Measurements from ENCODE around the gene CD226.
A peak's percentile ranks its signal among the peaks of the same experiment; 100 is the strongest.
"Not testable (repeated sequence)": the region's sequence is repeated elsewhere in the genome, so short reads cannot be mapped to it uniquely, and the experiment has no call there.

CD226 gene

DNA sequence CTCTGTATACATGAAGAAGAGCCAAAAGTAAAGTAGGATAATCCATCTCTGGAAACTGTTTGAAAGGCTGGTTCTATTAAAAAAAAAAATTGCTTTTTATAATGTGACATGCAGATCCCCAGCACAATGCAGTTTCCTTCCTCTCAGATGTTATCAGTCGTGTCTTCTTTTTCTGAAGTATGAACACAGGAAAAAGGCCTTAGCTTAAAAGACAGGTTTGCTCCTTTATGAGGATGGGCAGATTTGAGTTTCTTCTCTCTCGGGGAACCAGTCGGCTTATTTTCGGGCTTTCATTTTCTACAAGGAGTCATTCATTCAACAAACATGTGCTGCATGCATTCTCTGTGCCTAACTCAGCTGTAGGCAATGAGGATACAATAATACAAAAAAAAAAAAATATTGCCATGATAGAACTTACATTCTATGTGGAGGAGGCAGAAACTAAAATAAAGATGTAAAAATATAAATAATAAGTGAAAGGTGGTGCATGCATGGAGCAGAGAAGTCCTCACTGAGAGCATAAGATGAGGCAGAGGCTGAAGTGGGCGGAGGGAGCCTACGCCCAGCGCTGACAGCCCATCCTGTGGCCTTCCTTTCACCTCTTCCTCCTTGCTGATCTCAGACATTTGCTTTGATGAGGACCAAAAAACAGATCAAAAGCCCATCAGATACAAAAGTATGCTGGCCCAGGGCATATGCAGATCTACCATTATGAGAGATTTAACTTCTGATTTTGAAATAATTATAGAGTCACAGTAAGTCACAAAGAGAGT is at the start of gene CD226:
CD226 (minus strand) TSS at position 513 of the 773 bp plus-strand sequence; CDS start at position 46, 467 bp downstream.
- DNase-seq: no peak

DNA sequence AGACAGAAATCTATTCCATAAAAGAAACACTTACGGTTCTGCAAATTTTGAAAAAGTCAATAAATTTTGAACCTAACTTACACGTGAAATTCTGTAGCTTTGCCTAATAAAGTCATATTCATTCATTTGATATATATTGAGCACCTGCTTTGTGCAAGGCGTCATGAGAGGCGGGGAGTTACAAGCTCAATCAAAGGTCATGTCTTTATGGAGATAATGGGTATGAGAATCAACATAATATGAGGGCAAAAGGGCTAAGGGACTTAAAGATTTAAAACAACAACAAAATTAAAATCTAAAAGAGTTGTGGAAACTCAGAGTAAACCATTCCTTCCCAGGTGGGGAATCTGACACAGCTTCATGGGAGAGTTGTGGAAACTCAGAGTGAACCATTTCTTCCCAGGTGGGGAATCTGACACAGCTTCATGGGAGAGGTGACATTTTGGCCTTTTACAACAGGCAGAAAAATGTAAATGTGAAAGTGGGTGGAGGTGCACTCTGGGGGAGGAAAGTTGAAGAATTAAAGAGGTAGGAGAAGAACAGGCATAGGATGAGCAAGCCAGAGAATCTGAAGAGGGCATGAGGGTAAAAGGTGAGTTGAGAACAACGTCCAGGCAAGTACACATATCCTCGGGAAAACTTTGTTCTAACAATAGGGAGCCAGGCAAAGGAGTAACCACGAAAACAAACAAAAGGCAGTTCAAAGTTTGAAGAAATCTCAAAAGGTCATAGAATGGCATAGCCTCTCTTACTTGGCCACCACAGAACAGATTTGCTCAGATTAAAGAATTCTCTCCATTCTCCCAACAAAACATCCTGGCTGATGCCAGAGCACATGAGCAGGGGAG is 49.5 kb upstream of the CD226 start:
- no peak for DNase-seq

DNA sequence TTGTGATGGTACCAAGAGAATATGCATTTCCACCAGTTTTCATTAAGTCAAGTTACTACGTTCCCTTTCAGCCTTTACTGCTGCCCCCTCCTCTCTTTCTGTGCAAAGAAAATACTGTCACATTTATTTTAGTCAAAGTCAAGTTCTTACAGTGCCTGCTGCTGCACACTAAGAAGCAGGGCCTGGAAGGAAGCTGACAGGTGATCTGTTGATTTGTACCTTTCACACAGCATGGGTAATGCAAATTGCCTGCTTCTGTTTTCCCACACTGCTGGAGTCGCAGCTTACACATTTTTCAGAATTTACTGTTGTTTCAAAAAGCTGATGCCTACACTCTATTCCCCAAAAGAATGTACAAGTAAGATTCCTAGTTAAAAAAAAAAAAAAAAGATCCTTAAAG is 48.7 kb upstream of the CD226 start:
- DNase-seq: no peak

DNA sequence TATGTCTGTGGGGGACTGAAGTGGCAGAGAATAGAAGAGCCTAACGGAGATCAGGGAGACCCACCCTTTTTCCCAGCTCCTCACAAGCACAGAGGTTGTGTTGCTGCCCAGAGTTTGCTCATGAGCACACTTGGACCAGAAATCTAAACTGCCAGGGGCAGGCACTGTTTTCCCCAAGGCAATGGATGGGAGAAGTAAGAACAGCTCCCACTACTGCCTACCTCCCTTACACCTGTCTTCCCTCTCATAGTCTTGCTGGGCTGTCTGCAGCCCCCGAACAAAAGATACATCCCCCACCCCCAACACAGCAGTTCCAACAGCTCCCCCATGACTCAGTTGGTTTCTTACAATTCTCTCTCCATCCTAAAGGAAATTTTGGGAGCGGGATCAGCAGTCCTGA is 48.1 kb upstream of the CD226 start:
- no peak for DNase-seq

DNA sequence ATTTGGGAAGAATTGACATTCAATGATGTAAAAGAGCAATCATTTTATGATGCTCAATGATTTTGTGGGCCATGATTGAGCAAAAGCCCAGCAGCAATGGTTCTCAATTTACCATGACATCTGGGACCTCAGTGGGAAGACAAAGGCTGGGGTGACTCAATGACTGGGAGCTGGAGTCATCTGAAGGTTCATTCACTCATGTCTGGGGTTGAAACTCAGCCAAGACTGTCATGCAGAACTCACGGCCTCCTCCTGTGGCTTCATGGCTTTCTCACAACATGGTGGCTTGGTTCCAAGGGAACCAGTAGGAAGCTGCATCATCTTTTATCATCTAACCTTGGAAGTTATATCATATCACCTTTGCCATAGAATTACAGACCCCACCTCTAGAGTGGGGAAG is 45.1 kb upstream of the CD226 start:
- DNase-seq: no peak

DNA sequence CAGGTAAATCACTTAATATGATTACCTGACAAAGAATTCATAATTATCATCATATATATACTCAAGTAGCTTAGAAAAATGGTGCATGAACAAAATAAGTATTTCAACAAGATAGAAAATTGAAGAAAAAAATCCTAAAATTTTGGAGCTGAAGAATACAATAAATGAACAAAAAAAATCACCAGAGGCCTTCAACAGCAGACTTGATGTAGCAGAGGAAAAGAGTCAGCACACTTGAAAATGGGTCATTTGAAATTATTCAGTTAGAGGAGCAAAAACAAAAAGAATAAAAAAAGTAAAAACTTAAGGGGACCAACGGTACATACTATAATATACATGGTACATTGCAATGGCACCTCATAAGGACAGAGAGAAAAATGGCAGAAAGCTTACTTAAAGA is 40.2 kb upstream of the CD226 start:
- no peak for DNase-seq

DNA sequence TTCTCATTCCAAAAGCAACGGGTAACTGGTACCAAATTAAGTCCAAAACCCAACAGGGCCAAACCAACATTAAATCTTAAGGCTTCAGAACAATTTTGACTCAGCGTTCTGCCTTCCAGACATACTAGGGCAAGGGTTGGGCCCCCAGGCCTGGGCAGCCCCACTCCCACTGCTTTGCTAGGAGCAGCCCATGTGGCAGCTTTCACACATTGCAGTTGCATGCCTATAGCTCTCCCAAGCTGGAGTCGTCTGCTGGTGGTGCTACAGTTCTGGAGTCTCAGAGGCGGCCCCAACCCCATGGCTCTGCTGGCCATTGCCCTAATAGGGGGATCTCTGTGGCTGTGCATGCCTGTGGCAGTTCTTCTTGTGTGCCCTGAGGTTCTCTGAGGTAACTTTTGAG is 37.6 kb upstream of the CD226 start:
- DNase-seq: no peak

DNA sequence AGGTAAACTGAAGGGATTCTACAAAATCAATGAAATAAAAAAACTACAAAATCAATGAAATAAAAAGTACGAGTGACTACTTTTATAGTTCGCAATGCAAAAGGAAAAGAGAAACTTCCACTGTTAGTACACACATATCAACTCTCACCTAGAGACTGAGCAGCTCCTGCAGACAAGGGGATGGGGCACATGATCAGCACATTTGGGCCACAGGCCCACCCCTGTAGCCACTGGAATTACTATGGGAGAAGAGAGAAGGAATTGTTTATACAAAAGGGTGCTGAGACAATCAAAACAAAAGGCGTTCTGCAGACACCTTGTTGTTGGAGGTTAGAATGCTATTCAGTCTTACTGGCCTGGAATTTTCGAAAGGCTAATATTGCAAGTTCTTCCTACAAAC is 34.7 kb upstream of the CD226 start:
- DNase-seq: no peak

DNA sequence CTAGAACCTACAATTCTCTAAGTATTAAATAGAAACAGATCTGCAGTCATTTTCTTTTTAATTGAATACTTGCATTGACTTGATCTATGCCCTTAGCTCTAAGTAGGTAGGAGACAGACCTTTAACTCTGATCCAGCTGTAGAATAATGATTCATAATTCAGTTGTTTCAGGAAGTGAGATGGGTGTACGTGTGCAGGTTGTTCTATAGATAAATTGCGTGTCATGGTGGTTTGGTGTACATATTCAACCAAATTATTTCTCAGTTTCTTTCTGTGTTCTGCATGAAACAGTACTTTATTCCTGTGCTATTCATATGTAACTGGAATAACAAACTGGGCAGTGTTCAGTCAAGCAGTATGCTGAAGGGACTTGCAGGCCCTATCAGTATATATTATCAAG is 34.3 kb upstream of the CD226 start:
- no peak for DNase-seq

DNA sequence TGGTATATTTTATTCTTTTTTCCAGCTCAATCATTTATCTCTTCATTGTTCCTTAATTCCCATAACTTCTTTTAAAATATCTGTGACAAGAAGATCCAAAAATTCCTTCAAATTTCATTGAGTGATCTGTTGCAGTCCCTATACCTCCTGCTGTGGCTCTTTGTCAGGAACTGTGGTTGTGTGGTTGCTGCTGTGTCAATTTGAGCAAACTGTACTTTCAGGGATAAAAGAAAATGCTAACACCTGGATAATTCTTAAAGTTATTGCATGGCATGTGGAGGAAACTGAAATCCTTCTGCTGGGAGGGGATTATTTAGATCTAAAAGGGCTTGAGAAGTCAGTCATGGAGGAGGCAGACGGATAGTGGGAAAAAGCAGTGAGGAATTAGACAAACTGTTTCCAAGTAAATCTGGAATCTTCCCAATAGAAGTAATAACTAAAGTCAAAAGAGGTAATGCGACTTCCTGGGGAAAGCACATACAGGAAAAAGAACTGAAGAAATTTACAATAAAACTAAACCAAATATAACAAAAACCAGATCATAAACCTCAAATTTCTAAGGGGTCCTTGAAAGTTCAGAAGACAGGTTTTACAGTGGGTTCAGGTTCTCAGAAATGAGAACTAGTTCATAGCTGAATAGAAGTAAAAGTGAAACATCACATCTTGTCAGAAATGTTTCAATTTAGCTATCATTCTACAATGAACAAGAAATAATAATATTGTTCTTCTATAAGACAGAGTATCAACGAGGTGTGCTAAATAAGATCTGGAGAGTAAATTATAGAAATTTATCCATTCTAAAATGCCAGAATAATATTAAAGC is 33.5 kb upstream of the CD226 start:
- no peak for DNase-seq

DNA sequence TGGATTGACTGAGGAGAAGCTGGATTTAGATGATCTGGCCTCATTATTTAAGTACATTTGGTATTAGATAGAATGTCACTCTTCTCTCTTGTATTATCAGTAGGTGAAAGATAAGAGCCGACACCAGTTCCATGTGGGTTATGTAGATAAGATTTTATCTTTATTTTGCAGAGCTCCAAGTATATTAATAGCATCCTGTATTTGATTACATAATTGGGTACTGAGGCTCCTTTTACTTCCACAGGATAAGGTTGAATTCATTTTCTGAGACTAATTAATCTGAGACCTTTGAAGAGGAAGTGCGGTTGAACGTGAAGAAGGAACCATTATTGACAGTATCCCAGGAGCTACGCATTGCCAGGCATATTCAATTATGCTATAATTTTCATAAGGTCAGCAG is 32.8 kb upstream of the CD226 start:
- no peak for DNase-seq

DNA sequence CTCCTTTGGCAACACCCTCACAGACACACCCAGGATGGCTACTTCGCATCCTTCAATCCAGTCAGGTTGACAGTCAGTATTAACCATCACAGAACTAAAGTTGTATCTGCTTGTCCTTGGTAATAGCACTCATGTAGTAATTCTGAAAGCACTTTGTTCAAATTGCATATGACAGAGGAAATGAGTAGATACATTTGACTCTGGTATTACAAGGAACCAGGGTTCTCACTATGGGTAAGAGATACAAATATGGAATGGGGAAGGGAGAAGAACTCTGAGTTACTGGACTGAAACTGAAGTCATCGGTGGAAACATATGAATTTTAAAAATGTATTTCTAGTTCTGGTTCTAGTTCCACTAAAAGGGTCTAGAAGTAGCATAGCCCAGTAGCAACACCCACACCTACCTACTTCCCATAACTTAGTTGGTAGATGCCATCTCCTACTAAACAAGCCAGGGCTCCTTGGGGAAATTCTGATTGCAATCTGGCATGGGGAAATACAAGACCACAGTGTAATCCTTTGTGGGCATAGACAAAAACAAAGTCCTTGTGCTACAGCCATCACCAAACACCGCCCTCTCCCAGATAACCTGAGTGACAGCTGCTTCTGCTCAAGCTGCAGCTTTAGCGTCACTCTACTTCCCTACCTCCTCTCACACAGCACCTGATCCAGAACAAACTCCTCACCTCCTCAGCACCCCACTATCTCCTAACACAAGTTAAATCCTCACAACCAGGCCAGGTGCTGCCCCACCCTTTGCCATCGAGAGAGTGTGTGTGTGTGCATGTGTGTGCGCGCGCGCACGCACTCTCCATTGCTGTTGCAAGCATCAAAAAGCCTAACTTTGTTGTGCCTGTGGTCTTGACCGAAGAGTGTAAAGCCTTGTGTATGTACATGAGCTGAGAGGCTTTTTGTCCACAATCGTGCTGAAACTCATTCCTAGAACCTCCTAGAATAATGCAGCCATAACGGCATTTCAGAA is 31.4 kb upstream of the CD226 start:
- DNase-seq: no peak

DNA sequence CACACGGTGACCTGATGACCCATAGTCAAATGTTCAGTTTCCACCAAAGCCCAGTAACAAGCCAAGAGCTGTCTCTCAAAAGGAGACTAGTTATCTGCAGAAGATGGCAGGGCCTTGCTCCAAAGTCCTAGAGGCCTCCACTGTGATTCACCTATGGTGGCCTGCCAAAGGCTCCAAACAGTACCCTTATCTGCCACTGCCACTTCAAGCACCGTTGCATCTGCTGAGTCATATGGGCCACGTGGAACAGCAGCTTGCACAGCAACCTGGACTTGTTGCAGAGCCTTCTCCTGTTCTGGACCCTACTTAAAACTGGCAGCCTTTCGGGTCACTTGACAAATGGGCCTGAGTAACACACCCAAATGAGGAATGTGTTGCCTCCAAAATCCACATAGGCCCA is 27.6 kb upstream of the CD226 start:
- DNase-seq: not testable (repeated sequence)

DNA sequence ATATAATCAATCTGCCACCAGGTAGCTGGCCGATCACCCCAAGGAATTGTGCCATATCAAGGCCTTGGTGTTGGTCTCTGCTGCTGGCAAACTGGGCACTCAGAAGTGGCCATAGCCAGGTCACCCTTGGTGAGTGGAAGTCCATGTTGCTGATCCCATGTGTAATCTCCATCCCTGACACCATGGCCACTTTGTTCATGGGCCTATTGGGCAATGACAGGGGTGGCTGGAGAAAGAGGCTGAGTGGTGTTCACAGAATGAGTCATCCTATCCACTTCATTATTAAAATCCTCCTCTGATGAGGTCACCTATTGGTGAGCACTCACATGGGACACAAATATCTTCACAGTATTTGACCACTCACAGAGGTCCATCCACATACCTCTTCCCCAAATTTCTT is 26.7 kb upstream of the CD226 start:
- DNase-seq: no peak

DNA sequence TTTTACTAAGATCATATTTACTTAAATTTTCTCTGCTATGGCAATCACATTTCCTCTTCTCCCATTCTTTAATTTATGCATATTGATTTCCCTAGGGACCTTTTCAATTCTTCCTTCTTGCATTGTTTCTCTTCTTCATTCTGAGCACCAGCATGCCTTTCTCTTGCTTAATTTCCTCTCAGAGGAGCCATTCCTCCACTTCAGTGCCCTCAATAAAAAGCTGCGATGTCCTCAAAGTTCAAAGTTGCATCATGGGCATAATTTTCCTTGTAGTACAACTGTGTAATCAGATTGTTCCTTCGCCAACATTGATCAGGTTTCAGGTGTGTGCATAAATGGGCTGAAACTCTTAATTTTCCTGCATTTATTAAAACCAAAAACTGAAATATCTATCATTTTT is 21.8 kb upstream of the CD226 start:
- DNase-seq: no peak

DNA sequence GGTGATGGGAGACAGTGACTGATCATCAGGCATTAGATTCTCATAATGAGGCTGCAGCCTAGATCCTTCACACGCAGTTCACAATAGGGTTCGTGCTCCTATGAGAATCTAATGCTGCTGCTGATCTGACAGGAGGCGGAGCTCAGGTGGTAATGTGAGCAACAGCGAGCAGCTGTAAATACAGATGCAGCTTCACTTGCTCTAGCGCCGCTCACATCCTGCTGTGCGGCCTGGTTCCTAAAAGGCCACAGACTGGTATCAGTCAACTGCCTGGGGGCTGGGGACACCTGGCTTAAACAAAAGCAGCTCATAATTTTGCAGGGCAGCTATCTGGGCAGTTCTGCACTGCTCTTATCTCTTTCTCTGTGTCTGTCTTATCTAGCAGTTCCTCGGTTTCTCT is 20.4 kb upstream of the CD226 start:
- DNase-seq: peak; percentile 53

DNA sequence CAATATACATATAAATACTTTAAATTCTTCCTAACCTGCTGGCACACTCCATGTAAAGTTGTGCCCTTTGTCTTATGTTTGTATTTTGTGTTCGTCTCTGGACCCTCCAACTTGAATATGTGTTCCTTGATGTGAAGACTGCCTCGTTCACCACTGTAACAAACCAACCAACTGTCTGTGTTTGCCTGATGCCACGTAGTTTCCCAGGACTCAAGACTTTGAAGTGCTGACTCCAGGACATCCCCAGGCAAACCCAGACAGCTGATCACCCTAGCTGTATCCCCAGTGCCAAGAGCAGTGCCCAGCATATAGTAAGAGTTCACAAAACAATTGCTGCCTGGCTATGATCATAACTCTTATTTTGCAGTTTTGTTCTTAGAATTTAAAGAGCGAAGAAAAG is 15.5 kb upstream of the CD226 start:
- DNase-seq: no peak

DNA sequence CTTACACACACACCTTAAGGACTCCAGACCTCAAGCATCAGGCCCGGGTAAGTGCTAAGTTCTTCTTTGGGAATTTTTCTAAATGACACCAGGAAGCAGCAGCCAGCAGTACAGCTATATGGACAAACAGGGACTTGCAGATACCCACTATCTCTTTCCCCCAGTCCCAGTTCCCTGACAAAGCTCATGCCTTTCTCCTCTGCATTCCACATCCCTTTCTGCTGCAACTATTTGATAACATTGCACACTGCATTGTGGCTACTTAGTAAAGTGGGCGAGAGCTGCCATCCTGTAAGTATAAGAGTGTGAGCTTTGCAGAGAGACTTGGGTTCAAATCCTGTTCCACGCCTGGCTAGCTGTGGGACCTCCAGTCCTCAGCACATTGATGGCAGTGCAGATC is 14.0 kb upstream of the CD226 start:
- DNase-seq: no peak

DNA sequence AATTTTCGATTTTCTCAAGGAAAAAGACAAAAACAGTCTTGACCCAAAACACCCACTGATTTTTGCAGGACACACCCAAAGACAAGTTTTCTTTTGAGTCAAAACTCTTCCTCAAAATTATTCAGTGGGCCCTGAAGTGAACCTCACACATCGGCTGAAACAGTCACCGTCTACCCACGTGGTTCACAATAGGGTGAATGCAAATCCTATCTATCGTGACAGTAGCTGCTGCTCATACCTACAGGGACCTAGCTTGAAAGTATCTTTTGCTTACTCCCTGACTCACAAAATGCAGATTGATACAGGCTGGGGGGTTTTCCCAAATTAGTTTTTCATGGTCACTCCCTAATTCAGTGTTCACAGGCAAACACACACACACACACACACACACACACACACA is 10.7 kb upstream of the CD226 start:
- no peak for DNase-seq

DNA sequence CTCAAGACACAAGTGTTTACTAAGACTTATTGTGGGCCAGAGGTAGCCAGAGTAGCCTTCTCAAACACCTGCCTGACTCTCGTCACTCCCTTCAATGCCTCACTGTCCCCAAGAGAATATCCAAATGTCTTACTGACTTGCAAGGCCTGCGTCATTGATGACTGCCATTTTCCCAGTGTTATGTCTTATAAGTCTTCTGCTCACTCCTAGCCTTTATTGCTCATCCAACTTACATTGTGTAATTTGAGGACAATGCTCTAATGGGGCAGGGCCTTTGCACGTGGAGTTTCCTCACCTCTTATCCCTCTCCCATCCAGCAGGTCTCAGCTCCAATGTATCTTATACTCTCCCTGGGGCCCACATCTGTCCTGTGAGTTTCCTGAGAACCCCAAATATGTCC is 10.1 kb upstream of the CD226 start:
- no peak for DNase-seq

DNA sequence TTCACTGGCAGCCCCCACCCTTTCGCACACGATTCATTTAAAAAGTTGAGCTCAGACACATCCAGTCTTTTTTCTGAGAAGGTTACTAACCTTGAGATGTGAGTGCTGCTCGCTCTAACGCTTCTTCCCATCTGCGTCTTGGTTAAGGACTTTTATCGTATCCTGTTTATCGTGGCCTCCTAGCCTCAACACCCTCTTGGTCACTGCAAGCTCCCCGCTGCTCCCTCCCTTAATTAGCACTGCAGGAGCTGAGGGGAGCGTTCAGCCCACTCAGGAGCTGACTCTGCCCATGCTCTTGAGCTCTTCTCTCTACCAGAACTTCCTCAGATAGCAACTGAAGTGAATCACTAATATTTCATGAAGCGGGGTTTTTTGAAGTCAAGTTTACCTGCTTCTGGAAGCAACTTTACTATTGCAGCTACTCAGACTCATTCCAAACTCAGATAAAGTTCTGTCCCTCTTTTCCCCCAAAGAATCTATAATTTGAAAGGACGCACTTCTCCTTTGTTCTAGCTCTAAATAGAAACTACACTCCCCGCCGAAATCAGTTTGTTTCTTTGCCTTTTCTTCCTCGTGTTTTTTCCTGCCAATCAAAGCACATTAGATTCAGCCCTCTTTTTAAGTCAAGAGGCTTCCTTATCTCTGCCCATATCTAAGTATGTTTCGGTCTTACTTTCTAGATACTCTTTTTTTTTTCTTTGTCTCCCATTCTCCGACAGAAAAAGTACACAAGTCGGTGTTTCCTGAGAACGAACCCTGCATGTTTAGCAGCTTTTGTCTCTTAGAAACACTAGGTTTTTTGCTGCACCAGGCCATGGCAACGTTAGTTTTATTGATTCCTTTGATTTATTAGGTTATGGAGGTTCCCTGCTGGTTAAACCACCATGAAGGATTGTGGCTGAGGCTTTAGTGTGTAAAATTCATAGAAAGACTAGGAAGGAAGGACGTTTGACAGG is 9.3 kb upstream of the CD226 start:
- no peak for DNase-seq

Data from SHP77 treated with DMSO at 0.1 percent for 48 hours (cell line).